Cardiac fibroblast (primary cell): ENCODE data around the gene SCN4A.

Experiments
- DNase-seq, 2 donors: peaks; one replicate each; pipeline versions ENCODE4 v3.0.0 to v3.0.0-alpha.2; 2010; ENCODE audit warnings: low read depth in 2 of 2
- H3K4me3 ChIP-seq, 2 donors: replicated peaks in 1 of 2; 1 replicate in 1 of 2; 2 replicates in 1 of 2; pipeline ENCODE4 v1.5.1; 2011; ENCODE audit warnings: low read depth in 2 of 2, low read length in 2 of 2, mild to moderate bottlenecking in 2 of 2, moderate library complexity in 1 of 2
- TF ChIP-seq, protein P1 (sequence below): IDR thresholded peaks from one replicate; pipeline ENCODE4 v1.5.1; 2011; ENCODE audit warnings: low read depth, mild to moderate bottlenecking, low read length, inconsistent platforms

SCN4A gene

DNA sequence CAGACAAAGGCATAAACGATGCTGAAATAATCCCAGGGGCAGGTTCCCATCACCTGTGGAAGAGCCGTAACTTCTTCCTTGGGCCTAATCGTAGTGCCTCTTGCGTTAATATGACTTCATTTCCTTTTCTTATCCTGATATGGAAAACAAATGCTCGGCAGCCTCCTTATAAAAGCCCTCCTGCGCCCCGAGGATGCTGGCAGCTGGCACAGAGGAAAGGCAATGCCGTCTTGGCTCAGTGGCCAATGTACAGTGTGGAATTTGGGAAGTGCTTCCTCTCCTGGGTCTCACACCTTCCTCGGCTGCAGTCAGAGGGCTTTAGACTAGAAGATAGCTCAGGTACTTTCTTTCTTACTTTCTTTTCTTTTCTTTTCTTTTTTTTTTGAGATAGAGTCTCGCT, 3.4 kb downstream of the SCN4A start:
- TF ChIP-seq, protein P1, sequence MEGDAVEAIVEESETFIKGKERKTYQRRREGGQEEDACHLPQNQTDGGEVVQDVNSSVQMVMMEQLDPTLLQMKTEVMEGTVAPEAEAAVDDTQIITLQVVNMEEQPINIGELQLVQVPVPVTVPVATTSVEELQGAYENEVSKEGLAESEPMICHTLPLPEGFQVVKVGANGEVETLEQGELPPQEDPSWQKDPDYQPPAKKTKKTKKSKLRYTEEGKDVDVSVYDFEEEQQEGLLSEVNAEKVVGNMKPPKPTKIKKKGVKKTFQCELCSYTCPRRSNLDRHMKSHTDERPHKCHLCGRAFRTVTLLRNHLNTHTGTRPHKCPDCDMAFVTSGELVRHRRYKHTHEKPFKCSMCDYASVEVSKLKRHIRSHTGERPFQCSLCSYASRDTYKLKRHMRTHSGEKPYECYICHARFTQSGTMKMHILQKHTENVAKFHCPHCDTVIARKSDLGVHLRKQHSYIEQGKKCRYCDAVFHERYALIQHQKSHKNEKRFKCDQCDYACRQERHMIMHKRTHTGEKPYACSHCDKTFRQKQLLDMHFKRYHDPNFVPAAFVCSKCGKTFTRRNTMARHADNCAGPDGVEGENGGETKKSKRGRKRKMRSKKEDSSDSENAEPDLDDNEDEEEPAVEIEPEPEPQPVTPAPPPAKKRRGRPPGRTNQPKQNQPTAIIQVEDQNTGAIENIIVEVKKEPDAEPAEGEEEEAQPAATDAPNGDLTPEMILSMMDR, result no peak
- no peak for DNase-seq
- no peak overlapping the region for H3K4me3 ChIP-seq

DNA sequence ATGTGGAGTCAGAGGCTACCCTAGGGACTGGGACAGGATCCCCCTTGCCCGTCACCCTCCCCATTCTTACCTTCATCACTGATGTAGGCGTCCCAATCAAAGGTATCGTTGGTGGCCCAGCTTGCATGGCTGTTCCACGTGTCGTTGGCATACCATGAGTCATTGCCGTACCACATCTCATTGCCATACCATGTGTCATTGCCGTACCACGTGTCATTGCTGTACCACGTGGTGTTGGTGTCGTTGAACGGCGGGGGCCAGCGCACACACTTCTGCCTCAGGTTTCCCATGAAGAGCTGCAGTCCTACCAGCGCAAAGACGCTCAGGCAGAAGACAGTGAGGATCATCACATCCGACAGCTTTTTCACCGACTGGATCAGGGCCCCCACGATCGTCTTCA, 4.8 kb downstream of the SCN4A start:
- TF ChIP-seq, protein P1, result no peak
- DNase-seq, result no peak
- no peak overlapping the region for H3K4me3 ChIP-seq

DNA sequence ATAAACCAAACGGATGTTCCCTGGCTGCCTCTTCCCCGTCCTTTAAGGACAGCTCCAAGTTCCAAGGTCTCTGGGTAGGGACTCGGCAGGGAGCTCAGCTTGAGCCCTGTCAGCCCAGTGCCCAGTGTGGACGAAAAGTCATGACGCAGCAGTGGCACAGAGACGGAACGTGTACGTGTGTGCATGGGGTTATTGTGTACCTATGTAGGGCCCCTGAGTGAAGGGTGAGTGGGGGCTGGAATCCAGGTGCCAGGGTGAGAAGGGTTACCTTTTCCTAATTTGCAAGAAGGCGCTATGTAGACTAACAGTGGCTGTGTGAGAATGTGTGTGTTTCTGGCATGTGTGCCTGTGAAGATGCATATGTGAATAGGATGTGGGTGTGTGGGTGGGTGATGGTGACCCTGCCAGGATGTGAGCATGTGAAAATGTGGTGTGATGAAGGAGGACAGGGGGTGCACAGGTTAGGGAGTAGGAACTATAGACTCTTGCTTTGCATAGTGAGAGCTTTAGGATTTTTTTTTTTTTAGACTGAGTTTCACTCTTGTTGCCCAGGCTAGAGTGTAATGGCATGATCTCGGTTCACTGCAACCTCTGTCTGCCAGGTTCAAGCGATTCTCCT, 6.0 kb downstream of the SCN4A start:
- DNase-seq, result no peak
- no peak overlapping the region for H3K4me3 ChIP-seq
- TF ChIP-seq, protein P1, result no peak

DNA sequence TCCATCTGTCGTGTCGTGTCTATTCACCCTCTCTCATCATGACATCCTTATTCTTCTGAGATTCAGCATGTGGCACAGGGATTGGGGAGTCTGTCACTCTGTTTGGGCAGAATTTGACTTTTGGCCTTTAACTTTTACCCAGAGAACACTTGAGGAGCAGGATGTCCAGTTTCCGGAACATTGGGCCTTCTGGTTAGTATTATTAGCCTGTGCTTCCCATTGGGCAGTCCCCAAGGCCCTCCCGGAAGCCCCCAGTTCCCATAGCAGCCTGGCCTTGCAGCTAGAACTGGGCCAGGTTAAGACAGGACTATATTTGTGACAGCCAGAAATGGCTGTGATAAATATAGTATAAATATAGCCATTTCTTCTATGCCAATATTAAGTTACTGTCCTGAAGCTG, 9.6 kb downstream of the SCN4A start:
- H3K4me3 ChIP-seq, result no peak overlapping the region
- TF ChIP-seq, protein P1, result no peak
- DNase-seq, result no peak

DNA sequence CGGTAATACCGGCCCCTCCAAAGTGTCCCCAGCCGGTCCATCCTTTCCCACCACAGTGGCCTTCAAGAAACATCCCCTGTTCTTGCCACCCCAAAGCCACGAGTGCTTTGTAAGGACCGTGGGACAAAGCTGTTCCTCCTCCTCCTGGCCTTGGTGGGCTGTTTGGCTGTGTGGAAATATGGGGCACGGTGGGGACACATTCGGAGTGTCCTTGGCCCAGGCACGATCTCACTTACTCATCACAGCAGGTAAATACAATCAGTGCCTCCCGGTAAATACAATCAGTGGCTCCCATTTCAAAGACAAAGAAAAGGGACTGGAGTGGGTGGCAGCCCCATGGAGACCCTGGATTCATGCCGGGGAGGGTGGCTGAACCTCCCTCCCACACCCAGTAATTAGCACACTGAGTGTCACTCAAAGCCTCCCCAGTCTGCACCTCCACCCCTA, 10.4 kb downstream of the SCN4A start:
- H3K4me3 ChIP-seq, result no peak overlapping the region
- TF ChIP-seq, protein P1, result no peak
- DNase-seq, result no peak

DNA sequence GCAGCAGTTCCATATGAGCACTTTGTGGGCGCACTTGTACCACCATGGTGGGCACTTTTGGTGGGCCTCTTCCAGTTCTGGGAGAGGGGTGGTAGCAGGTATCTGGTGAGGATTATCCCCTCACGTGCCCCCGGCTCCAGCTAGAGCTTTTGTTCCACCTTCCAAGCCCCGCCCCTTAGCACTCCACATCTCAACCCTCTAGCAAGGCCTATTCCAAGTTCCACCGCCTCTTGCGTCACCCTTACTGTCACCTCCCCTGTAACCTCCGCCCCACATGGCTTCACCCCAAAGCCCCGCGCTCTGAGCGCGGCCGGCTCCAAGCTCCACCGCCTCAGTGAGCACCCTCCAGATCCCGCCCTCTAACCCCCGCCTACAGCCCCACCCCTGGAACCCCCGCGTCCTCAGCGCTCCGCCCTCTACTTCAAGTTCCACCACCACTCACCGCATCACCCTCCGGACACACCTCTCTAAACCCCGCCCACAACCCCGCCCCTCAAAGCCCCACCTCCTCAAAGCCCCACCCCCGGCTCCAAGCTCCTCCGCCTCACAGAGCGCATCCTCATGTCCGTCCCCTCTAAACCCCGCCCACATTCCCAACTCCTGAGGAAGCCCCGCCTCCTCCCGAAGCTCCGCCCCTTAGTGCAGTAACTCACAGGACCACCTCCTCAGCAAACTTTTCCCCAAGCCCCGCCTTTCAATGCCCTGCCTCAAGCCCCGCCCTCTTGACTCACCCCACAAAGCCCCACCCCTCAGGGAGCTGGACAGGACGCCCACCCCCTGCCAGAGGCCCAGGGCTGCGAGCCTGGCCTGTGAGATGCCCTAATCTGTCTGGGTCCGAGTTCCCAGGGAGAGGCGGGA, 11.1 kb downstream of the SCN4A start:
- no peak overlapping the region for H3K4me3 ChIP-seq
- TF ChIP-seq, protein P1, result no peak
- peak; percentile 64 to 80 for DNase-seq
